WTC11 (cell line): ENCODE measurements around the gene CASQ2. TPM values are rescaled to one million over a fixed set of nuclear protein-coding genes. Genes with fewer than 3 reads are reported as not detected.

Experiments
- ATAC-seq: fragments of 200-7000 bp; cut with Tn5 transposase; 2 replicates; pipeline ENCODE4 v1.10.0; 2021; ENCODE audit warnings: mild to moderate bottlenecking, moderate library complexity
- CTCF ChIA-PET: fragments of 300-600 bp; sonication (Branson Sonifier 250); formaldehyde crosslinking; loops from one replicate; lab custom pipeline; 2021; ENCODE audit warnings: antibody characterized with exemption; lab: Charles Lee
- POLR2A ChIA-PET: fragments of 350-600 bp; sonication (Branson Sonifier 250); formaldehyde crosslinking; loops from one replicate; lab custom pipeline; 2021; ENCODE audit warnings: antibody characterized with exemption; lab: Charles Lee
- DNase-seq: peaks from one replicate; pipeline ENCODE4 v3.0.0; 2021; ENCODE audit warnings: low spot score
- H3K27ac Mint-ChIP-seq: 2 replicates; pipeline ENCODE4 v1.8.0; 2021; ENCODE audit warnings: mixed read lengths
- H3K27me3 Mint-ChIP-seq: 2 replicates; pipeline ENCODE4 v1.8.0; 2021; ENCODE audit warnings: low read depth, mild to moderate bottlenecking, moderate library complexity, mixed read lengths
- H3K36me3 Mint-ChIP-seq: 2 replicates; pipeline ENCODE4 v1.8.0; 2021; ENCODE audit warnings: mixed read lengths
- H3K4me1 Mint-ChIP-seq: 2 replicates; pipeline ENCODE4 v1.8.0; 2022; ENCODE audit warnings: mixed read lengths
- H3K4me3 Mint-ChIP-seq: 2 replicates; pipeline ENCODE4 v1.8.0; 2021; ENCODE audit warnings: mild to moderate bottlenecking, moderate library complexity, mixed read lengths
- H3K9me3 Mint-ChIP-seq: 2 replicates; pipeline ENCODE4 v1.8.0; 2021; ENCODE audit warnings: mixed read lengths
- ATF2 ChIP-seq: sonication (generic); formaldehyde crosslinking; IDR thresholded peaks from 2 replicates; pipeline ENCODE4 v1.8.1; 2022; ENCODE audit warnings: low read depth, missing genetic modification reagents, borderline replicate concordance
- CBFB ChIP-seq: sonication (generic); formaldehyde crosslinking; IDR thresholded peaks from 2 replicates; pipeline ENCODE4 v1.8.1; 2022; ENCODE audit warnings: mild to moderate bottlenecking, low read depth, missing genetic modification reagents
- CREB1 ChIP-seq: sonication (generic); formaldehyde crosslinking; IDR thresholded peaks from 2 replicates; pipeline ENCODE4 v1.8.0; 2023; ENCODE audit warnings: mild to moderate bottlenecking, missing genetic modification reagents
- CREM ChIP-seq: sonication (generic); formaldehyde crosslinking; IDR thresholded peaks from 2 replicates; pipeline ENCODE4 v1.8.1; 2022; ENCODE audit warnings: mild to moderate bottlenecking, missing genetic modification reagents, moderate library complexity
- CTCF ChIP-seq: fragments of 200-600 bp; IDR thresholded peaks from 2 replicates; pipeline ENCODE4 v1.8.0; 2022; ENCODE audit warnings: antibody characterized with exemption
- ELF4 ChIP-seq: sonication (generic); formaldehyde crosslinking; IDR thresholded peaks from 2 replicates; pipeline ENCODE4 v1.8.1; 2022; ENCODE audit warnings: low read depth, mild to moderate bottlenecking, moderate library complexity, missing genetic modification reagents
- MLX ChIP-seq: sonication (generic); formaldehyde crosslinking; IDR thresholded peaks from 2 replicates; pipeline ENCODE4 v1.8.1; 2023; ENCODE audit warnings: mild to moderate bottlenecking, missing genetic modification reagents, moderate library complexity
- NFYB ChIP-seq: sonication (generic); formaldehyde crosslinking; conservative IDR thresholded peaks from 2 replicates; pipeline ENCODE4 v1.8.0; 2022; ENCODE audit warnings: low read depth, missing genetic modification reagents
- NR1H2 ChIP-seq: sonication (generic); formaldehyde crosslinking; IDR thresholded peaks from 2 replicates; pipeline ENCODE4 v1.9.0; 2021; ENCODE audit warnings: mild to moderate bottlenecking, moderate library complexity, missing genetic modification reagents
- PRDM15 ChIP-seq: sonication (generic); formaldehyde crosslinking; IDR thresholded peaks from 2 replicates; pipeline ENCODE4 v1.8.0; 2022; ENCODE audit warnings: missing genetic modification reagents
- SMAD4 ChIP-seq: sonication (generic); formaldehyde crosslinking; IDR thresholded peaks from 2 replicates; pipeline ENCODE4 v1.8.0; 2022; ENCODE audit warnings: mild to moderate bottlenecking, missing genetic modification reagents
- TP53 ChIP-seq: sonication (generic); formaldehyde crosslinking; IDR thresholded peaks from 2 replicates; pipeline ENCODE4 v1.8.1; 2023; ENCODE audit warnings: mild to moderate bottlenecking, missing genetic modification reagents
- ZNF281 ChIP-seq: sonication (generic); formaldehyde crosslinking; IDR thresholded peaks from 2 replicates; pipeline ENCODE4 v1.8.0; 2023; ENCODE audit warnings: mild to moderate bottlenecking, missing genetic modification reagents
- ZSCAN18 ChIP-seq: fragments of 250-450 bp; sonication (Bioruptor Pico); IDR thresholded peaks from 2 replicates; pipeline ENCODE4 v2.1.2; 2022; ENCODE audit warnings: mild to moderate bottlenecking, moderate library complexity
- total RNA-seq: library from RNA; stranded (reverse); gene quantifications from 3 replicates; pipeline ENCODE4 v1.2.3, GENCODE V29; 2021

CASQ2 gene
- total RNA-seq, 1 experiment from 2014 or later: not detected

GRCh38 chr1:115809076-115809475 lies 40.6 kb upstream of the CASQ2 start:
- no peak for TF ChIP-seq ATF2
- no peak for TF ChIP-seq ELF4
- no peak for TF ChIP-seq TP53 (CRISPR knock-in tag)
- TF ChIP-seq SMAD4 (CRISPR knock-in tag): no peak
- TF ChIP-seq PRDM15 (CRISPR knock-in tag): no peak
- TF ChIP-seq CBFB (CRISPR knock-in tag): no peak
- no peak for TF ChIP-seq CTCF
- TF ChIP-seq CREM (CRISPR knock-in tag): no peak
- no peak for TF ChIP-seq ZSCAN18 (CRISPR knock-in tag)
- TF ChIP-seq NFYB (CRISPR knock-in tag): no peak
- TF ChIP-seq MLX (CRISPR knock-in tag): no peak
- H3K4me3 Mint-ChIP-seq: no peak overlapping the region
- CTCF ChIA-PET: interaction anchor here (1.3 to 1.5 kb wide), 3 partner anchors 172 to 211 kb away, joined by 3 to 6 read pairs (median 4); no protein-coding TSS in a partner anchor
- POLR2A ChIA-PET: no interaction called here
- H3K36me3 Mint-ChIP-seq: peaks cover 10% of the 10 kb centered on the region
- peaks cover 30% of the 10 kb centered on the region for H3K9me3 Mint-ChIP-seq
- peaks cover 3% of the 10 kb centered on the region; the same call in 1 of the 2 replicates for H3K27me3 Mint-ChIP-seq
- no peak overlapping the region for H3K27ac Mint-ChIP-seq
- DNase-seq (no peak), ATAC-seq (no peak)
- H3K4me1 Mint-ChIP-seq: peaks cover 22% of the 10 kb centered on the region

- CTCF ChIA-PET: interaction anchor here (0.5 to 1.3 kb wide), 30 partner anchors 10 to 274 kb away, joined by 3 to 18 read pairs (median 4); partner anchors contain the start of gene NHLH2
- H3K9me3 Mint-ChIP-seq: peaks cover 40% of the 10 kb centered on the region
- DNase-seq (peak; percentile 48), ATAC-seq (peak; percentile 92)
- no peaks in the 10 kb centered on the region for H3K27me3 Mint-ChIP-seq
- TF ChIP-seq CREB1 (CRISPR knock-in tag) (no peak), CTCF (peak; percentile 60), TP53 (CRISPR knock-in tag) (no peak), NR1H2 (CRISPR knock-in tag) (no peak), ZNF281 (CRISPR knock-in tag) (no peak)
- POLR2A ChIA-PET: no interaction called here
- no peak overlapping the region for H3K4me3 Mint-ChIP-seq
- peaks cover 13% of the 10 kb centered on the region for H3K36me3 Mint-ChIP-seq
- no peak overlapping the region for H3K27ac Mint-ChIP-seq
- H3K4me1 Mint-ChIP-seq: peaks cover 22% of the 10 kb centered on the region
These were observed 39.2 kb upstream of the CASQ2 start for GRCh38 chr1:115807723-115808122.
